ENCODE results near the gene GABRG3. TPM values are rescaled to one million over a fixed set of nuclear protein-coding genes. Genes with fewer than 3 reads are reported as not detected.

GABRG3 gene
- polyA plus RNA-seq, 1 donor, result 0.18 TPM

DNA sequence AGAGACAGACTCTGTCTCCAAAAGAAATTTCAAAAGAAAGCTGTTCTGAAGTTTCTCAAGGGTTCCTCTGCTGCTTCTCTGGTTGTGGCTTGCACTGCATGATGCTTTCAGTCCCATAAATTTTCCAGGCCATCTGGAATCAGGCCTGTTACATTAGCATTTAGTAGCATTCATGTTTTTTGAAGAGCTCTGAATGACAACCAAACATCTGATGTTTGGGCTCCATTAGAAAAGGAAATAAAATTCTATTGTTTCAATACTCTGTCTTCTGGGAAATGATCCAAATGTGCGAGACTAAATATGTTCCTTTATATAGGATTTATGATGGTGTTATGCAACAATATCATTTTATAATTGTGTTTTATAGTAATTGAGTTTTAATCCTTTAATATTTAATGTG lies 455.8 kb downstream of the GABRG3 start:
- DNase-seq, result peak; percentile 24

DNA sequence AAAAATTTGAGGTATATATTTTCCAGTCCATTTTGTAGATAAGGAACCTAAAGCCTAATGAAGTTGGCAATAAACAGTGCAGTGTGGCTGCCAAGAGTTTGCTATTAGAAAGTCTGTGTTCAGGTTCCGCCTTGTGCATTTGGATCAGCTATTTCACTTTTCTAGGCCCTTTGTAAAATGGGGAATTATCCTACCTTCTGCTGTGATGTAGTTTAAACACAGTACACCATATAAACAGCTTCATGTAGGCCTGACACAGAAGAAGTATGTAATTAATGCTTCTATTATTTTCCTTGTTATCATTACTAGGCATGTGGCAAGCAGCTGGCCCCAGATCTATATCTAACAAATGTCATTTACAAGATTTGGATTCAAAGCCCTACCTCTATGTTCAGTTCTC lies 456.3 kb downstream of the GABRG3 start:
- DNase-seq, result no peak

DNA sequence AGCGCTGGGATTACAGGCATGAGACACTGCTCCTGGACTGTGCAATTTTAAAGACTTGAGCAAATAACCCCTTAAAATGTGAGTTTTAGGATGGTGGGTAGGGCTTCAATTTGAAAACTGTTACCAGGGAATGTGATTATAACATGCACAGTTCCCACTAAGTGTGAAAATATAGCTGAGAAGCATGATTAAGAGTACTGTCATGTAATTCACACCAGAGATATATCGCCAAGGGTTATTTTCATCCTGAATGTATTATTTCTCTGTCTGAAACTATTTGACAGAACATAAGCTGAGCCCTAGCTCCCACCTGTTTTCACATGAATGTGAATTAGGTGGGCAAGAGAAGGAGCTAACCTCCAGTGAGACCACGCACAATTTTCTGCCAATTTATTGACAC lies 457.2 kb downstream of the GABRG3 start:
- no peak for DNase-seq

DNA sequence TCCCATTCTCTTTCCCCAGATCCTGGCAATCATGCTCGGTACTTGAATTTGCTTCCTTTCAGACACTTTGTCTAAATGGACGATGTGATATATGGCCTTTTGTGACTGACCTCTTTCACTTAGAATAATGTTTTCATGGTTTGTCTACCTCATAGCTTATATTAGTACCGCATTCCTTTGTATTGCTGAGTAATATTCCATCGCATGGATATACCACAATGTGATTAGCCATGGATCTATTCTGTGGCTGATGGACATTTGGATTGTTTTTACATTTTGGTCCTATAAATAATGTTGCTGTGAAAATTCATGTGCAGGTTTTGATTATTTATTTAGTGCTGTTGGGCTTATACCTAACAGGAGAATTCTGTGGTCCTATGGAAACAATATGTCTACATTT lies 458.6 kb downstream of the GABRG3 start:
- no peak for DNase-seq

DNA sequence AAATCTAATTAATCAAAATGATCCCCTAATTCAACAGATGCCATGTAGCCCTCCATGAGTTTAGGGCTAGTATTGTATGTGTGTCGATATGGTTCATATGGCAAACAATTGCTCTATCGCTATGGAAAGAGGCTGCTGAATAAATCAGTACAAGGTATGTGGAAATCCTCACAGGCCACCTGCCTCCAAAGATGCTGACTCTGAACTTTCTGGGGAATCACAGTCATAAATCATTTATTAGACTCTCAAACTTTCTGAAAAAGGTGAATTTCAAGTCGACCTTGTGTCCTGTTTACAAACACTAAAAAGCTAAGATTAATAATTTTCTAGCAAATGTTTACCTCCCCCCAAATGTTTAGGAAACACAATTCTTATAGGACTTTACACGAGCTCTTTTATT lies 462.6 kb downstream of the GABRG3 start:
- no peak for DNase-seq

DNA sequence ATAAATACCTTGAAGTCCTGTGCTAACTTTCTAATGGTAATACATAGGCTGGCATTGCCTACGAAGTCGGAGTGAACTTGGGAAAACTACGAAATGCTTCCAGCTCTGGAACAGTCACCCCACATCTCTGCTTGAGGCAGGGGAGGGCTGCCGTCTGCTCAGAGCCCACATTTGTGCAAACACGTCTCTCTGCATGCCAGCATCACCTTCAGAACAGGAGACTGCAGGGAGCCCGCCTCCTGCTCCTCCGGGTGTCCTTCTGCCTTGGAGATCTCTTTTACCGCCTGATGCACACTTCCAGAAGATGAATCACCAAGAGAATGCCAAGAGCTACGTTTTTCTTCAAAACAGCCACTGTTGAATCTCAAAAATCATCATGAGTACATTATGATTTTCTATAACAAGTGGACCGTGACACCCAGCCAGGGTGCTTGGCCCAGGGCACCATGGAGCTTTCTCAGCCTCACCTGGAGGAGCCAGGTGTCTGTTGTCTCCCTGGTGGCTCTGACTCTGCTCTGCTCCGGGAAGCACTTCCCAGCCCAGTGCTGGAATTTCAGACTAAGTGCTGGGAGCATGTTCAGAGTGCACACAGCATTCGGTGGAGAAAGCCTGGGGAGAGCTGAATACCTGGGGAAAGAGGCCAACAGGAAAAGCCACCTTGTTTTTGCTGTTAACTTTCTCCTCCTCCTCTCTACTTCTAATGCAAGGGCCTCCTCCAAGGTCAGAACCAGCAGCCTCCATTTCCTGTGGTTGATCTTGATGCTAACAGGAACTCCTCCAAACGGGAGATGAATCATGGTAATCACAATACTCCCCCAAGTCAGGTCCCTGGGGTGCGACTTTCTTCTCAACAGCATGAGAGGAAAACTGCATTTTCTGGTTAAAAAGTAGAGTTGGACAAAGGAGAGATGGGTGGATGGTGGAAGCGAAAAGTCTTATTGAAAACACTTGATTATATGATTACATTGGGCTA lies 467.7 kb downstream of the GABRG3 start:
- no peak for DNase-seq

DNA sequence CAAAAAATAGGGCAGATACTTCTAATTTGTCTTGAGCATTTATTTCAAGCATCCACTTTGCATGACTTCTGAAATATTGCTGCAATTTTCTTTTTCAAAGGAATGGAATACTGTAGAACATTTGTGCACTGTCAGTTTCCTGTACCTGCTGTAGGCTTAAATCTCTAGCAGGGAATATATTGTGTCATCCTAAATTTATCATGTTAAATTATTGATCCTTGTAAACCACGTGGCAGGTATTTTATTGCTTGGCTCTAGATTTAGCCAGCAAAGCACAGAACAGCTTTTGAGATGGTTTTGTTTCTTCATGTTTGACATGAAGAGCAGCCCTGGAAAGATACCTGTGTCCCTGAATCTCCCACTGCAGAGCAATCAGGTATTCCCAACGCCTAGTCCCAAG lies 470.1 kb downstream of the GABRG3 start:
- no peak for DNase-seq

DNA sequence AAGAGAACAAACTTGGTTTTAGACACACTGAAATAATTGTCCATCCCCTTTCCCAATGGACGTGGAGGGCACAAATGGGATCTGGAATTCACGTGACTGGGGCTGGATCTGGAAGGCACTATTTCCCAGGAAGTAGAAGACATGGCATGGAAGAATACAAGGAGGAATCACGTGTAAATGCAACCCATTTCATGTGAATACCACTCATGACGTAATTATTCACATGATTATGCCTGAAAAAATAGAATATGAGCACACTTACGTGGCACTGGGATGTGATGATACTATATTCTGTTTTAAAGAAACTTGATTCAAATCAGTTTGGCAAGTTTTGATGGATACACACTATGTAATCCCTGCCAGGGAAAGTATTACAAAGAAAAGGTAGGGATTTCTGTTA lies 477.3 kb downstream of the GABRG3 start:
- DNase-seq, result no peak

DNA sequence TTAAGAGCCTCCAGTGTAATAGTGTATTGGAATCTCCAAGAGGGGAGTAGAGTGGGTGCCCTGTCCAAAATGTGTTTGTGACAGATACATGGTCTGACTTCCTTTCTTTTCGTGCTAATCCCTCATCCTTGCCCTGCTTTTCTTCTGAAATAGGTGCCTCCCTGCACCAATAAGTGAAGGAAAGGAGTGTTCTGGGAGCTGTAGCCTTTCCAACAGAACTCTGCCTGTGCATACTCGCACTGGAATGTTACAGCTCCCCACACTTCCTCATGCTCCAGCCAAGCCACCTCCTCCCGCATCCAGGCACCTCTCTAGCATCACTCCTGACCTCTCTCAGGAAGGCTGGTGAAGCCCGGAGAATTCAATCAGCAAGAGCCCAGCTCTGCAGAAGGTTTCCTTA lies 478.0 kb downstream of the GABRG3 start:
- peak; percentile 34 for DNase-seq

DNA sequence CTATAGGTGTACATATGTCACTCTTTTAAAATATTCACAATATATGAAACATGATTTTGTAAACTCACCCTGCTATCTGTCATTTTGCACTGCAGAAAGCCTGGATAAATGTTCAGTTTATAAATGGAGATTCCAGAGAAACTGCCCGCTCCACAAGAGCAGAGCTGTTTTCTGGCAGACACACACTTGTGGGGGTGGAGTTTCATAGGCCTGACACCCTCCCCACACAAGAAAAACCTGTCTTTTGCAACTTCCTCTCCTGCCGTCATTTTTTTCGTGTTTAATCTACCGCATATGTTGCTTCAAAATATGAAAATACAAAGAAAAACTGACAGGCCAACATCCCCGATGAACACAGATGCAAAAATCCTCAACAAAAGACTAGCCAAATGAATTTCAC lies 479.0 kb downstream of the GABRG3 start:
- peak; percentile 35 for DNase-seq

DNA sequence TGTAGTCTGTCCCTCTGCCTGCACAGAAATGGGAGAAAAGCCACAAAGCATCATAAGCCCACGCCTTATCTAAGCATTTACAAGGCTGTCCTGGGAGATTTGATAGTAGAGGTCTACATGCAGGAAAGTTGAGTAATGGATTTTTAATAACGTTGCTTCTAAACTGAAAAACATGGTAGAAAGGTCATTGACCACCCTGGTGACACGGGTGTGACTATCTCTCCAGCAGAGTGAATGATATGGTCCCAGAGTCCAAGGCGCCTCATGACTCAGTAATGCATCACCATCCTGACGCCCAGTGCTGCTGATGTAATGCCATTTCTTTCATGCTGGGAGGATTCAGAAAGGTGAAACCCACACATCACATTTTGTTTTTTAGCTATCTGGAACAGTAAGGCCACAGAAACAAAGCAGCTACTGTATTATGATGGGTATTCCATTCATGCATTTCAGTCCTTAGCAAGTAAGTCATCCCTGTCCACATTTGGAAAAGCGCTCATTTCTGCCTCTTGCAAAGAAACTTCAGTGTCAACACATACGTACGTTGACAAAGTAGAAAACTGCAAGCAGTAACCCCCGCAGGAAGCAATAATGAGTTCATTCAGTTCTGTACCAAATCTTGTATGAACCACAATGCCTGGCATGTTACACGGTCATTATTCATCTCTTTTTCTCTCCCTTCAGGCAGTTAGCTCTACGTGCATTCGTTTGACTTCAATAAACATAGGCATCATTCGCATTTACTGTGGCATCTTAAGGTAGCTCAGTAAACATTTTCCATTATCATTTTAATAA lies 483.5 kb downstream of the GABRG3 start:
- DNase-seq, result peak; percentile 32

DNA sequence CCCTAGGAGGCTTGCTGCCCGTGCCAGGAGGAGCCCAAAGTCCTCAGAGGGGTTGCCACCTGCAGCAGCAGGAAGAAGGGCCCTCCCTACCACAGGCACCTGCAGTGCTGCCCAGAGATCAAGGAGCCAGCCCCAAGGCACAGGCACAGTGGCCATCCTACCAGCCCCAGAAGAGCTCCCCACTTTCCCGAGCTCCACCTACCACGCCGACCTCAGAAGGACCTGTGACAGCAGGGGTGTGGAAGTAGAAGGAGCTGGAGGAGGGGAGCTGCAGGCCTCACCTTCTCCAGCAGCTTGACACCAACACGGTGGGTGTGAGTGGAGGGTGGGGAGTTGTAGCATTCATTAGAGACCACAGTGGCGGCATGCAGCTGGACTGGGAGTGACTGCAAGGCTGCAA lies 485.8 kb downstream of the GABRG3 start:
- DNase-seq, result no peak

DNA sequence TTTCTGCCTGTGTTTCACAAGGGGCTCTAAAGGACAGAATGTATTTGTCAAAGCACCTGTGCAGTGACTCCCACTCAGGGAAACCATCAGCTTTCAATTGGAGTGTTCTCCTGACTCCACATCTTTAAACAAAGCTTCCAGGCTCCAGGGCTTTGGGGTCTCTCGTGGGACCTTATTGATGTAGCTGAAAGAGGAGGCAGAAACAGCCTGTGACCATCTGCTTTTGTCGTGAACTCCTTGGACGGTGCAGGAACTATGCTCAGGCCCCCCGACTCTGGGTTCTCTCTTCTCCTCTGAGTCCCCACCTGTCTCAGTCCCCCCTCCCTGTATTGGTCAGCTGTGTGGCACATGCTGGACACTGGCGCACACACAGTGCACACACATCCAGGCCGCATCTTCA lies 486.8 kb downstream of the GABRG3 start:
- DNase-seq, result no peak

DNA sequence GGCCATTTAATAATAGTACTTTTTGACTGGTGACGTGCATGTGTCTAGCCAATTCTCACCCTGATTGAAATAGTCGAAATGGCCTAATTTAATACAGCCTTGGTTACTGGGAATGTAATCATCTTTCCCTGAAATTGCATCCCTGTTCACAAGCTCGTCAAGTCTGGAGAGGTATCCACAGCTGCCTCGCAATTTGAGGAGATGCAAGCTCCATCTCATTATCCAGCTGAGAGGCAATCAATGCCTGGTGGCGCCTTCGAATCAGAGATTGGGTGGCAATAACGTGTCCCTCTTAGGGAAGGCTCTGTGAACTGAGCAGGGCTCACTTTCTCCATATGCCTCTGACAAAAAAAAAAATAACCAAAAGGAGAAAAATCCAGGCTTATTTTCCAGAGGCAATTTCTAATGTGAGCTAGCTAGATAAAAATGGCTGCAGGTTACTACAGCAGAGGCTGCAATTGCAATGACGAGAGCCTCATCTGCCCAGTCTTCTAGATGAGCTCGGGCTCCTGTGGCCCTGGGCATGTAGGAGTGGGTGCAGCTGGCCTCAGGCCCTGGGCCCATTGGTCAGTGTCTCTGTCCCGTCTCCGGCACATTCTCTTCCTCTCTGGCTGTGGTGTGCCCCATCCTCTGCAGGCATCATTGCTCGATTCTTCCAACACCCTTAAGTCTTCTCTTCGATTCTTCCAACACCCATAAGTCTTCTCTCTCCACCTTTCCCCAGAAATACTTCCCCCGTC lies 487.5 kb downstream of the GABRG3 start:
- DNase-seq, result no peak

DNA sequence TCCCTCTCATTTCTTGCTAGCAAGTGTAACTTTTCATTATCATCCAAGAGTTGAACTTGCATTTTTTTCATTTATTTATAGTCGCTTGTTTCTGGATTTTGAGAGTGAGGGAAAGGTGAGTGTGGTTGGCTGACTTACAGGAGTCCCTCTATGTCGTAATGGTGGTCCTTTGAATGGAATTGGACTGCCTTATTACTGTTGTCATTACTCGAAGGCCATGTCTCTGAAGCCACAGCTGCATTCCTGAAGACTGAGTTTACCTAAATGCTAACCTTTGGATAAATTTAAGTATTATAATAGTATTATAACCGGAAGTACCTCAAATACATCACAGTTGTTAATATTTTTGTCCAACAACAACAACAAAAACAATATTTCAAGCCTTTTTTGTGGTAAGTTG lies 488.9 kb downstream of the GABRG3 start:
- DNase-seq, result no peak

DNA sequence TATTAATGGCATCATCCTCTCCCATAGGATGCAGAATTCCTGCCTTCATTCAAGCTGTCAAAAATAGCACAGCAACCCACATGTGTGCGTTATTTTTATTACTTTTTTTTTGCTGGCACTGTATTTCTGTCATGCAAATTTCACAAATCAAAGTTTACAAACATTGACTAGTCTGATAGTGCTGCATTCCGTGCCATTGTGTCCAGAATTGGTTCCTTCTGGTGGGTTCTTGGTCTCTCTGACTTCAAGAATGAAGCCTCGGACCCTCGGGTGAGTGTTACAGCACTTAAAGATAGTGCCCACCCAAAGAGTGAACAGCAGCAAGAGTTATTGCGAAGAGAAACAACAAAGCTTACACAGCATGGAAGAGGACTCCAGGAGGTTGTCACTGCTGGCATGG lies 490.2 kb downstream of the GABRG3 start:
- DNase-seq, result no peak

DNA sequence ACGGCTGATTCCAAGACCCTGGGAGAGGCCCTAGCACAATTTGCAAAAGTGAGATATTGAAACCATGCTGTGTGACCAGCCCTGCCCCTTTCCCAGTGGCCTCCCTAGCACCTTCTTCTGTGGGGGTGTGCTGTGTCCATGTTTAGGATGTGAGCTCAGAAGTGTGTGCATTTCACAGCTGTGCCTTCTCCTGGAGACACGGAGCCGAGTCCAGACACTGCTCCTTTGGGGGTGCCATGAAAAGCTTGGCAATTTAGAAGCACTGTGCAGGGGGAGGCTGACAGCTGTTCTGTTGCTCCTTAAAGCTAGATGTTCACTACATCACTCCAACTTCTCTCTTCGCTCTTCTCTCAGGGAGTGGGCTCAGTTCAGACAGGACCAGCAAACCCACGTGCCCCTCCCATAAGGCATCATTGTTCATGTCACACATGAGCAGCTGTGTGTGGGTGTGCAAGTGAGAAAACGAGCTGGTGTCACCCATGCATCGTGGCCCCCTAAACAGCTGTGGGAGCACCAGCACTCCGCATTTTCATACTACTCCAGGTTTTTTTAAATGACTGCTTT lies 492.6 kb downstream of the GABRG3 start:
- no peak for DNase-seq

DNA sequence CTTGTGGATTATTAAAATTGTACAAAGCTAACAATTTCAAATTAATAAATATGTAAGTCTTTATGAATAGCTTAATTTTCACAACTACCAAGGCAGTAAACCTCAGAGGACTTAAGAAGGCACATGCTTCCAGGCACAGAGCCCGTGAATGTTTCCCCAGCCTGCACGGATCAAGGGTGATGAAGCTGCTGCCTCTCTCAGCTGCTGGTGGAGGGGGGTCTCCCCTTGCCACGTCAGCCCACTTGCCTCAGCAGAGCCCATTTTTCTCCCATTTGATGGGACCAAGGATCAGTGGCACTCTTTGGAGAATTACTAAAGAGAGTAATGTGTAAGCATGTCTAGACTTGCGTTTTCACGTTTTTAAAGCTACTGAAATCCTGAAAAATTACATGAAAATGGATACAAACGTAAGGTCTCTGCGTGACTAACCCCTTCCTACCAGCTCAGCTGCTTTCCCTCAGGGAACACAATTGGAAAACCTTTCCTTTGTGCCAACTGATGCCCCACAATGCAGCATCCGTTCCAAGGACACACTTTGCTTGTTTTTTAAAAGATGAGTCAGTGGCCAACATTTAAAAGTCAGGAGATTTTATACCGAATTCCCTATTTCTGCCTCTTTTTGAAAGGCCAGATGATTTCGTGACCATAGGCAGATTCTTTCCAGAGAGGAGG lies 494.1 kb downstream of the GABRG3 start:
- no peak for DNase-seq

DNA sequence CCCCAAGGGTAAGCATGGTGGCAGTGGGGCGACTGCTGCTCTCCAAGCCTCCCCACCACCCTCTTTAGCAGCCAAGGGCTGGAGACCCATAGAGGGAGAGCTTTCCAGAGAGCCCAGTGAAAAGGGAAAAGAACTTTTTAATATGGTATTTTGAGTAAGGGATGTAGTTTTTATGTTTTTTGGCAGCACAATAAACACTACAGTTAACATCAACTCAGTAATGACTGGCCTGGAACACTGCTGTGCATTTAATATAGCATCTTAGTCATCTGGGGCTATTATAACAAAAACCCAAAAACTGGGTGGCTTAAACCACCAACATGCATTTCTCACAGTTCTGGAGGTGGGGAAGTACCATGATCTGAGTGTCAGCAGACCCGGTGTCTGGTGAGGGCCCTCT lies 495.8 kb downstream of the GABRG3 start:
- DNase-seq, result no peak

DNA sequence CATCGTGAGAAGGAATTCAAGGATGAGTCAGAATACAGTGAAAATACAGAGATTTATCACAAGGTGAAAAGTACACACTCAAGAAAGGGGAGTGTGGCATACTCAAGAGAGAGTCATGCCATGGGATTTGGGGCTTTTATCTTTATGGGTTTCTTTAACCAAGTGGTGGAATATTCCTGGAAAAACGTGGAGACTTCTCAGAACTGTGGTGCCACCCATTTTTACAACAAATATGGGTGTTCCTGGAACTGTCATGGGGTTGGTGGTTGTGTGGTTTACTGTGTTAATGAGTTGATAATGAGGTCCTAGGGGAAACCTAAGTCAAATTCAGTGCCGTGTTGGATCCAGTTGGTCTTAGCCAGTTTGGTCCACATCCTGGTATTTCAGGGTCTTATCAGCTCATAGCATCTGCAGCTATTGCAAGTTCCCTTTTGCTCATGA lies 497.2 kb downstream of the GABRG3 start:
- no peak for DNase-seq

DNA sequence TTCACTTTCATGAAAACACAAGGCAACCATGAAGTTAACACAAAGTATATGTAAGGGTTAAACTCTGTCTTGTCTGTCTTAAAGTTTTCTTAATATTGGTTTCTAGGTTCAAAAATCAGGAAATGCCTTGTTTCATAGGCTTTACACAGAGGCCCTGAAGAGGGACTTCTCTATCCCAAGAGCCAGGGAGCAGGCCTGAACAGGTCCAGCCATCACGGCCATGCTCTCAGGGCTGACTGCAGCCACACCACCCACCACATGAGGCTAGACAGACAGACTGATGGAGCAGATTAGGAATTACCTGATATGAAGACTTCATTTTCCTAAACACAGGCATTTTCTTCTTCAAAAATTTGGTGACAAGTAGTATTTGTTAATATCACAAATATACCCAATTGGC lies 502.9 kb downstream of the GABRG3 start:
- DNase-seq, result no peak

DNA sequence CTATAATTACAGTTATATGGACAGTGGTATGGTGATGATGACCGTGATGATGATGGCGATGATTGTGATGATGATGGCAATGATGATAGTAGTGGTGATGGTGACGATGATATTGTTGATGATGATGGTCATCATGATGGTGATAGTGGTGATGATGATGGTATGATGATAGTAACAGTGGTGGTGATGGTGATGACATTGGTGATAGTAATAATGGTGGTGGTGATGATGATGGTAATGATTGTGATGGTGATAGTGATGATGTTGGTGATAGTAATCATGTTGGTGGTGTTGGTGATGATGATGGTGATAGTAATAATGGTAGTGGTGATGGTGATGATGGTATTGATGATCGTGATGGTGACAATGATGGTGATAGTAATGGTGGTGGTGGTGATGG lies 504.4 kb downstream of the GABRG3 start:
- no peak for DNase-seq

Data from hindlimb muscle (tissue), 1 donor.